Measurements from ENCODE around the gene EFL1.

- TF ChIP-seq CTCF (IDR thresholded peaks at IDR 0.05), result no peak
- TF ChIP-seq POLR2A (IDR thresholded peaks at IDR 0.05), result no peak
These were observed 38.3 kb upstream of the EFL1 start for GRCh38 chr15:82300883-82301282.
